Endothelial cell of umbilical vein (primary cell): ENCODE measurements around the gene CLASRP. TPM values are rescaled to one million over a fixed set of nuclear protein-coding genes. Genes with fewer than 3 reads are reported as not detected.

Experiments used
- BruUV-seq: library from RNA; stranded (reverse); fragments of 400-500 nt; replicated peaks from 2 replicates; lab custom pipeline; 2021; lab: Mats Ljungman, UMichigan
- CTCF ChIA-PET: fragments of 300-600, 350-600 bp; sonication (Branson Sonifier 250); formaldehyde crosslinking; loops from one replicate; lab custom pipeline; 2021; ENCODE audit warnings: antibody characterized with exemption, inconsistent platforms; lab: Charles Lee
- POLR2A ChIA-PET: fragments of 300-600, 350-600 bp; sonication (Branson Sonifier 250); formaldehyde crosslinking; loops from one replicate; lab custom pipeline; 2021; ENCODE audit warnings: antibody characterized with exemption, inconsistent platforms; lab: Charles Lee
- DNase-seq: peaks from one replicate; pipeline ENCODE4 v3.0.0-alpha.2; 2011; ENCODE audit warnings: low read depth, low spot score
- FAIRE-seq: peaks from 2 replicates; lab custom pipeline; 2011; peaks lifted over from hg19 to GRCh38; lab: Jason Lieb, UNC
- H2AFZ ChIP-seq: 2 replicates; pipeline ENCODE4 v1.6.0; 2012; ENCODE audit warnings: low read depth, low read length, control low read depth, inconsistent platforms
- H3K27ac ChIP-seq: 2 replicates; pipeline ENCODE4 v1.5.1; 2011; ENCODE audit warnings: low read depth, mild to moderate bottlenecking, control low read depth, low read length, moderate library complexity; ENCODE audit not compliant: insufficient read depth
- H3K27me3 ChIP-seq, 2 experiments: 2 replicates each; pipeline versions ENCODE4 v1.6.0 to v1.6.1; 2011; ENCODE audit warnings: low read length in 2 of 2, mixed read lengths in 1 of 2; ENCODE audit not compliant: control insufficient read depth in 2 of 2, insufficient read depth in 2 of 2
- H3K36me3 ChIP-seq, 2 experiments: 2 replicates in 1 of 2; 3 replicates in 1 of 2; pipeline ENCODE4 v1.5.1; 2011; ENCODE audit warnings: low read length in 2 of 2, mild to moderate bottlenecking in 1 of 2, moderate library complexity in 1 of 2; ENCODE audit not compliant: control insufficient read depth in 2 of 2, insufficient read depth in 2 of 2; ENCODE audit errors: extremely low read depth in 1 of 2
- H3K4me1 ChIP-seq: 3 replicates; pipeline ENCODE4 v1.5.1; 2011; ENCODE audit warnings: mild to moderate bottlenecking, low read length; ENCODE audit not compliant: control insufficient read depth, insufficient read depth; ENCODE audit errors: extremely low read depth
- H3K4me2 ChIP-seq: 2 replicates; pipeline ENCODE4 v1.6.1; 2011; ENCODE audit warnings: low read length, control low read depth, mixed read lengths; ENCODE audit not compliant: insufficient read depth
- H3K4me3 ChIP-seq, 3 experiments: fragments of 200-600 bp in 1 of 3; sonication (generic), shearing (Covaris generic) in 1 of 3; replicated peaks in 1 of 3; 2 replicates each; pipeline ENCODE4 v1.5.1; 2011 to 2016; ENCODE audit warnings: control low read depth in 3 of 3, low read length in 3 of 3, mild to moderate bottlenecking in 2 of 3, inconsistent platforms in 1 of 3, low read depth in 1 of 3, moderate library complexity in 1 of 3; ENCODE audit not compliant: insufficient read depth in 1 of 3
- H3K79me2 ChIP-seq: 2 replicates; pipeline ENCODE4 v1.6.0; 2012; ENCODE audit warnings: low read length, inconsistent platforms; ENCODE audit not compliant: control insufficient read depth, insufficient read depth
- H3K9ac ChIP-seq: replicated peaks from 2 replicates; pipeline ENCODE3; 2011; ENCODE audit warnings: low read length, control low read depth; ENCODE audit not compliant: insufficient read depth; ENCODE audit errors: extremely low read depth
- H3K9me1 ChIP-seq: replicated peaks from 3 replicates; pipeline ENCODE4 v1.6.0; 2011; ENCODE audit warnings: mild to moderate bottlenecking, low read length; ENCODE audit not compliant: control insufficient read depth, insufficient read depth; ENCODE audit errors: extremely low read depth
- H3K9me3 ChIP-seq: replicated peaks from 2 replicates; pipeline ENCODE4 v1.5.1; 2012; ENCODE audit warnings: low read length, inconsistent platforms; ENCODE audit not compliant: control insufficient read depth, insufficient read depth
- H4K20me1 ChIP-seq: replicated peaks from 2 replicates; pipeline ENCODE3; 2011; ENCODE audit warnings: mild to moderate bottlenecking, low read length; ENCODE audit not compliant: control insufficient read depth, insufficient read depth; ENCODE audit errors: extremely low read depth
- EZH2 ChIP-seq: IDR thresholded peaks from 2 replicates; pipeline ENCODE4 v1.6.1; 2012; ENCODE audit warnings: borderline replicate concordance, low read depth, mild to moderate bottlenecking, moderate library complexity, low read length, inconsistent platforms; ENCODE audit not compliant: severe bottlenecking
- FOS ChIP-seq: IDR thresholded peaks from 2 replicates; pipeline ENCODE4 v1.6.1; 2011; ENCODE audit warnings: mild to moderate bottlenecking, low read length, moderate library complexity, borderline replicate concordance; ENCODE audit not compliant: insufficient read depth
- GATA2 ChIP-seq: IDR thresholded peaks from 2 replicates; pipeline ENCODE4 v1.7.0; 2011; ENCODE audit warnings: low read depth, mild to moderate bottlenecking, moderate library complexity, mixed read lengths, low read length; ENCODE audit not compliant: insufficient read length, insufficient read depth
- JUN ChIP-seq: IDR thresholded peaks from 2 replicates; pipeline ENCODE4 v1.6.1; 2011; ENCODE audit warnings: borderline replicate concordance, low read depth; ENCODE audit not compliant: insufficient read length, insufficient read depth
- POLR2A ChIP-seq: IDR thresholded peaks from 2 replicates; pipeline ENCODE4 v1.6.1; 2012; ENCODE audit warnings: low read depth, mild to moderate bottlenecking, control low read depth, low read length
- dilution Hi-C: fragments of 300-500 bp; cut with MboI; formaldehyde crosslinking; loops from one replicate; pipeline ENCODE4 v1.15.0; 2019; ENCODE audit warnings: low sequenced_read_pairs; ENCODE audit not compliant: extremely low pct_ligation_motif_present
- intact Hi-C: fragments of 100-400 bp; cut with micrococcal nuclease; formaldehyde crosslinking; loops from one replicate; pipeline ENCODE4 v1.10.0; 2022
- polyA plus RNA-seq, 4 experiments: library from polyadenylated mRNA; depleted of rRNA in 3 of 4; stranded (reverse) in 3 of 4; unstranded in 1 of 4; fragments of >200 nt; gene quantifications; 2 replicates each; pipeline versions ENCODE4 v1.2.1 to v1.2.3, GENCODE V29; 2011 to 2012; ENCODE audit warnings: missing spikeins in 1 of 4
- total RNA-seq: library from RNA; stranded (reverse); gene quantifications from 2 replicates; pipeline ENCODE4 v1.2.3, GENCODE V29; 2021
- TF ChIP-seq, protein P1 (sequence below), 2 donors: IDR thresholded peaks; 1 replicate in 1 of 2; 2 replicates in 1 of 2; pipeline ENCODE4 v1.5.1; 2011; ENCODE audit warnings: low read length in 2 of 2, mild to moderate bottlenecking in 2 of 2, moderate library complexity in 2 of 2, control low read depth in 1 of 2, inconsistent platforms in 1 of 2, low read depth in 1 of 2; ENCODE audit not compliant: insufficient read depth in 1 of 2; ENCODE audit errors: extremely low read depth in 1 of 2
- TF ChIP-seq, protein P2 (sequence below): IDR thresholded peaks from 2 replicates; pipeline ENCODE4 v1.6.1; 2011; ENCODE audit not compliant: insufficient read depth, insufficient read length

CLASRP gene
- total and polyA plus RNA-seq, 2 donors (not counting 3 experiments of a cell fraction or from before 2014, with no cell fraction given) = 40.7 to 70.7 TPM

- TF ChIP-seq, protein P1, sequence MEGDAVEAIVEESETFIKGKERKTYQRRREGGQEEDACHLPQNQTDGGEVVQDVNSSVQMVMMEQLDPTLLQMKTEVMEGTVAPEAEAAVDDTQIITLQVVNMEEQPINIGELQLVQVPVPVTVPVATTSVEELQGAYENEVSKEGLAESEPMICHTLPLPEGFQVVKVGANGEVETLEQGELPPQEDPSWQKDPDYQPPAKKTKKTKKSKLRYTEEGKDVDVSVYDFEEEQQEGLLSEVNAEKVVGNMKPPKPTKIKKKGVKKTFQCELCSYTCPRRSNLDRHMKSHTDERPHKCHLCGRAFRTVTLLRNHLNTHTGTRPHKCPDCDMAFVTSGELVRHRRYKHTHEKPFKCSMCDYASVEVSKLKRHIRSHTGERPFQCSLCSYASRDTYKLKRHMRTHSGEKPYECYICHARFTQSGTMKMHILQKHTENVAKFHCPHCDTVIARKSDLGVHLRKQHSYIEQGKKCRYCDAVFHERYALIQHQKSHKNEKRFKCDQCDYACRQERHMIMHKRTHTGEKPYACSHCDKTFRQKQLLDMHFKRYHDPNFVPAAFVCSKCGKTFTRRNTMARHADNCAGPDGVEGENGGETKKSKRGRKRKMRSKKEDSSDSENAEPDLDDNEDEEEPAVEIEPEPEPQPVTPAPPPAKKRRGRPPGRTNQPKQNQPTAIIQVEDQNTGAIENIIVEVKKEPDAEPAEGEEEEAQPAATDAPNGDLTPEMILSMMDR (IDR thresholded peaks at IDR 0.05; ENCODE audit: extremely low read depth in 1 of 2, insufficient read depth in 1 of 2, low read depth in 1 of 2, low read length in 2 of 2) = no peak
- TF ChIP-seq GATA2 = no peak
- TF ChIP-seq JUN = no peak
- no peak for TF ChIP-seq POLR2A
- no peak for TF ChIP-seq EZH2
- TF ChIP-seq FOS = no peak
- TF ChIP-seq, protein P2, sequence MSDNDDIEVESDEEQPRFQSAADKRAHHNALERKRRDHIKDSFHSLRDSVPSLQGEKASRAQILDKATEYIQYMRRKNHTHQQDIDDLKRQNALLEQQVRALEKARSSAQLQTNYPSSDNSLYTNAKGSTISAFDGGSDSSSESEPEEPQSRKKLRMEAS = no peak
- no peak overlapping the region for H3K4me3 ChIP-seq
- no peak overlapping the region for H3K27ac ChIP-seq
- DNase-seq (no peak), FAIRE-seq (no peak)
- H4K20me1 ChIP-seq = no peaks in the 10 kb centered on the region
- dilution Hi-C loops (no loop called here), intact Hi-C loops (no loop called here)
- no peak overlapping the region for H3K4me2 ChIP-seq
- H3K9me1 ChIP-seq = no peaks in the 10 kb centered on the region
- H3K9ac ChIP-seq = no peak overlapping the region
- H3K9me3 ChIP-seq = no peaks in the 10 kb centered on the region
- peaks cover 87% of the 10 kb centered on the region for H3K79me2 ChIP-seq
- no peak overlapping the region for H2AFZ ChIP-seq
- no peaks in the 10 kb centered on the region for H3K27me3 ChIP-seq
- CTCF ChIA-PET = interaction anchor here (3.6 kb wide), 1 partner anchor 9 kb away, joined by 14 read pairs; the partner anchor contains the start of gene PPP1R37
- peaks cover 17% of the 10 kb centered on the region for H3K4me1 ChIP-seq
- H3K36me3 ChIP-seq = no peaks in the 10 kb centered on the region
- POLR2A ChIA-PET = no interaction called here
- no TSS peak for BruUV-seq
These were observed 63.0 kb downstream of the CLASRP start for GRCh38 chr19:45101806-45102205.
